ENCODE data around the gene ELMO2. TPM values are rescaled to one million over a fixed set of nuclear protein-coding genes. Genes with fewer than 3 reads are reported as not detected.
"Not testable (repeated sequence)": the region's sequence is repeated elsewhere in the genome, so short reads cannot be mapped to it uniquely, and the experiment has no call there.

ELMO2 gene
- polyA plus RNA-seq, 4 donors, result 61.1 to 71.7 (median 67.4) TPM

DNA sequence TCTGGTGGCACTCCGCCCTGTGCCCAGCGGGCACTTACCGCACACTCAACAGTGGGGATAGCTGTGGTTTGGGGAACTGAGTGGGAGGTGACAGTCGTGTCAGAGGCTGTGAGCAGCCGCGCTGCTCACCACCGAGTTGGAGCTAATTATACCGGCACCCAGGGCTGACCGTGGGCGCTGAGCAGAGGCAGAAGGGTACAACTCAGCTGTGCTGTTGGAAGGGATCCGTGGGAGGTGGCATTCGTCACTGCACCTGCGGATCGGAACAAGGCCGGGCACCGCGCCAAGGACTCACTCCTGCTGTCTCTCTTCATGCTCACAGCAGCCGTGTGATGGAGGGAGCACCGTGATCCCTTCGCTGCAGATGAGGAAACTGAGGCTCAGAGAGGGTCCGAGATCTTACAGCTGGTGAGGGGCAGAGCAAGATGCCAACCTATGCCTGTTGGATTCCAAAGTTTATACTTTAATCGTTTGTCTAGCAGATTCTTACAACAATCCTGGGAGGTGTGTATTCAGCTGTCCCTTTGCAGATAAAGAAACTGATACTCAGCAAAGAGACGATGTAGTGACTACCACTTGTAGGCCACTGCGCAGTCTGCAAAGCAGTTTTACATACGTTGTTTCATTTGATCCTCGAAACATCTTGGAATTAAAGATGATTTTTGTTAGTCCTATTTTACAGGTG, 713 bp upstream of the ELMO2 start:
- no peak for DNase-seq (ENCODE audit: low read depth in 4 of 4, low spot score in 3 of 4)

DNA sequence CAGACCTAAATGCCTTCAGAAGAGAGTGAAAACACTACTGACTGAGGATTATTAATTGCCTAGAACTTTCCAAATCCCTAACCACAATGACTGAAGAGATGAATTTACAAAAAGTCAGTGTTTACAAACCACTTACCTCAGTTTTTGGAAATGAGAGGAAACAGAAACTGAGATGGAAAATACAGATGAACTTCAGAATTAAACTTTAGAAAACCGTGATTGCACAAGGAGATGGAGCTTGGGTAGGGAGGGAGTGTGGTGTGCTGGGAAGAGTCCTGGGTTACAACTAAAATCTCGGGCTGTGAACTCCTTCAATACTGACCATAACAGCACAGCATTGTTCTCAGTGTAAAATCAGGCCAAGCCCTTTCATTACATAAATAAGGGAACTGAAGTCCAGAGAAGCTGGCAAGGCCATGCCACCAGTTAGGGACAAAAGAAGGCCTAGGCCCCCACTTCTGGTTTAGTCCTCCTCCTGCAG, 4.0 kb downstream of the ELMO2 start:
- DNase-seq (ENCODE audit: low read depth in 4 of 4, low spot score in 3 of 4), result no peak

DNA sequence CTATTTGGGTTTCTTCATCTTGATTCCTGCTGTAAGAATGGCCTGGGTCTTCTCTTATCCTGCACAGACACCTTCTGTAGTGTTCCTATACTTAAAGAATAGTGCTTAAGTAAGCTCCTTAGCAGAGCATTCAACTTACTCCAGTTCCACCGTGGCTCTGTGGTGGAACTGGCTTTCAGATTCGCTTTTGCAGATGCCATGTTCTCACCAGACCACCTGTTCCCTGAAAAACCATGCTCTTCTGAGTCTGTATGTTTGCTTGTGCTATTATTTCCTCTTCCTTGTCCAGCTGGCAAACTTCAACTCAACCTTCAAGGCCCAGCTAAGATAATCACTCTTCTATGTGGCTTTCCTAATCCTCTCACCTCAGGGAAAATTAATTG, 4.9 kb downstream of the ELMO2 start:
- no peak for DNase-seq (ENCODE audit: low read depth in 4 of 4, low spot score in 3 of 4)

DNA sequence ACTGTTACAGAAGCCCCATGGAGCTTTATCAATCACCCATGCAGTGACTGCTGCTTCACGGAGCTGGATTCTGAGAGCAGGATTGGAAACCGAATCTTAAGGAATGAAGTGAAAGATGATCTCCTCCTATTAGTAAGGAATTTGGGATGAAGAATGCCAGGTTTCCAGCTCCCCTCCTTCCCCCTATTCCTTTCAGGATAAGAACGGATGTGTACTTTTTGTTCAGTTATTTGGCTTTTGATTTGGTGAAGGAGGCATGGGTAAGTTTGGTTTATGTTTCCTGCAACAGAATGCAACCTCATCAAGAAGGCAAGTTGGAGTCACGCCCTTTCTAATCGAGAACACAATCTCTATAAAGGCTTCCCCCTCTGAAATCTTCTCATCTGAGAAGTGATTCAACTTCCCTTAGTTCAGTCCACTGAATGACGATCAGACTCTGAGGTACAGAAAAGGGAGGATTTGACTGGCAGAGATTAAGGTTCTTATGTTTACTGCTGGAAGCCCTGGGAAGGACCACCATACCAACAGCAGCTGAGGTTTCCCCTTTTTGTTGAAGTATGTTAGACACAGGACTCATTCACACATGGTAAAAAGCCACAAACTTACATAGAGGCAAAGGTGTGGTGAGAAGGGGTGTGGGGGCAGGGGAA, 5.5 kb downstream of the ELMO2 start:
- no peak for DNase-seq (ENCODE audit: low read depth in 4 of 4, low spot score in 3 of 4)

DNA sequence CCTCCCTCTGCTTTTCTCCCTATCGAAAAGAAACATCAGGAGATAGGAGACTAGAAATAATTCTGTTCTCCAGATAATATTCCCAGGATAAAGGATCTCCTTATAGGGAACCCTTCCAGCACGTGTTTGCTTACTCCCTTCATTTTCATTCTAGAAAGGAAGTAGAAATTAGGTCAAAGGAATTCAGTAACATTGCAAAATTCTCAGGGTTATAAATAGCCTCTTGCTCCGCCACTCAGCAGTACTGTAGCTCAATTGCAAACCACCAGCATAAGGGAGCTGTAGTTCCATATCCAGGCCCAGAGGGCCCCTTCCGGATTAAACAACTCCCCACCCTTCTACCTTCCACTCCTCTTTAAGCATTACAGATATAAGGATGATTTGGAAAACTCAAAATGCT, 6.2 kb downstream of the ELMO2 start:
- no peak for DNase-seq (ENCODE audit: low read depth in 4 of 4, low spot score in 3 of 4)

DNA sequence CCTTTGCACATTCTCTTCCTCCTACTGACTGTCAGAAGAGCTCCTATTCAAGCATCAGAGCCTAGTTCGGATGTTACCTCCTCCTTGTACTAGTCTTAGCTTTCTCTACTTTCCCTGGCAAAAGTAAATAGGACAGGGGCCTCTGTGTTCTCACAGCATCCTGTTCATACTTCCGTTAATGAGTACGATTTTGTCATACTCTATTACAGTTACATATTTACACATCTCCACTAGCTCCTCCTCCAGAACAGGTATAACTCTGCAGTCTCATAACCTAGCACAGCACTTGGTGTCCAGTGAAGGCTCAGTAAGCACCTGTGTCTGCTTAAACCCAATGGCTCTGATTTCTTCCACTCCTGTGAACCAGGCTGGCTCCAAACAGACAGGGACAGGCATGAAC, 7.0 kb downstream of the ELMO2 start:
- DNase-seq (ENCODE audit: low read depth in 4 of 4, low spot score in 3 of 4), result no peak

DNA sequence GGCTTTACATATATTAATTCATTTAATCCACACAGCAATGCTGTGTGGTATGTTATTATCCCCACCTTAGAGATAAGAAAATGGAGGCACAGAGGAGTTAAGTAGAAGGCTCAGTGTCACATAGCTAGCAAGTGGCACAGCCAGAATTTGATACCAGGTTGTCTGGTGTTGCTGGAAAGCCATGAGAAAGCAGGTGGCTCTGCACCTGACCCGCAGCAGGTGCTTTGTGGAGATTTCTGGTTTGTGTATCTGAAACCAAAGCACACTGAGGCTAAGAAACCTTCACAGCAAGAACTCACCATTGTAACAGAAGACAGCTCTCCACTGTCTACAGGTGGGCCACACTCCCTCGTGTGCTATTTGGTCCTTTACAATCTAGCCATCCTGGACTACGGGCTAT, 7.5 kb downstream of the ELMO2 start:
- no peak for DNase-seq (ENCODE audit: low read depth in 4 of 4, low spot score in 3 of 4)

DNA sequence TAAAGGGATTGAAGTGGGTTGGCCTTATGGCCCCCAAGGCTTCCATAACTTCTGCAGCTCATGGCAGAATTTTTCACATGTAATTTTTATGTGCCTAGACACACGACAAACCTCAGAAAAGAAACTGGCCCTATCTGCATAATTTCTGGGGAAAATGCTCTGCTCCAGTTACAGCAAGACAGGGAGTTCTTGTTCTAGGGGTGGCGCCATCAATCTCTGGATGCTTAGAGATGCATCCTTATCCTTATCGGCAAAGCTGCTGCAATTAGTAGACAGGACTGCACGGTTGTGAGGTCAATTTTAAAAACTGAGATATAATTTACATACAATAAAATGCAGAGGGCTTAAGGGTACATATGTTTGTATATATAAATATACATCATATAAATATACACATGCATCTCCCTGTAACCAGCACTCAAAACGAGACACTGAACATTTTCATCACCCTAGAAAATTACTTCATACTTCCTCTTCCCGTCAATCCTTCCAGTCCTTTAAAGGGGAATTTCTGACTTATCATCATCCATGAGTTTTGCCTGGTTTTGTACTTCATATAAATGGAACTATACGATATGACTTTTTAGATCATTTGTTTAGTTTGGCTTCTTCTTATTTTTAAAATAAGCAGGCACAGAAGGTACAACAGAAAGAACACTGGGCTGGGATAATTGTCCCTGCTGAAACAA, 10.2 kb downstream of the ELMO2 start:
- no peak for DNase-seq (ENCODE audit: low read depth in 4 of 4, low spot score in 3 of 4)

DNA sequence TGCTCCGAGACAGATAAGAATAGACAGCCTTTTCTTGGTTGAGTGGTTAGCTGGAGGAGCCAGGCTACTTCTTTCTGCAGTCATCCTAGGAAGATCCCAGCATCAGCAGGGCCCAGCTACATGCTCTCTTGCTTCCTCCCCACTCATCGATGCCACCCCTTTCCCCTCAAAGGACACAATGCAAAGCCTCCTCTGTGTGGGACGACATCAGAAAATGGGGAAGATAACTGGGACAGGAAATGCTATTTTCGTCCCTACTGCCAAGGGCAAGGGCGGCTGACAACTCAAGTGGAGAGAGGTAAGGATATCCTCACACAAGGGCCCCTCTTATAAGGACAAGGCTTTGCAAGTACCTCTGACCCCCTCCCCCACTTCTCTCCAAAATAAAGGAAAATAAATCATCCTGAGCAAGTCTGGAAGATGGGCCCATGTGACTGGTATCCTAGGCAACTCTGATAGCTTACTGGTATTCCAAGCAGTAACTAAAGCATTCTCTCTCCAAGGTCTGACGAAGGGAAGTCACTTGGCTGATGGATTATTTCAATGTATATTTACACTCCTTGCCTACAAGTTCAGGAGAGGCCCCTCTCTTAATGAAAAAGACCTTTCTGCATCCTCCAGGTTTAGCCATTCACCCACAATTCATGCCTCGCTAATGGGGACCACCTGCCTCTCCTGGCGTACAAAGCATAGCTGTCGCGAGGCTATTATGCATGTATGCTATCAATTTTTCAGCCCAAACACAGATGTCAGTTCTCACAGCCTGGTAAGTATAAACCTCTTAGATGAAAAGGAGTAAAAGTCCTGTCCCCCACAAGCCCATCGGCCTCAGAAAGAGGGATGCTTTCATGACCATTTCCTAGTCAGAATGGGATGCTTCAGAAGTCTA, 11.3 kb downstream of the ELMO2 start:
- DNase-seq (ENCODE audit: low read depth in 4 of 4, low spot score in 3 of 4), result no peak

DNA sequence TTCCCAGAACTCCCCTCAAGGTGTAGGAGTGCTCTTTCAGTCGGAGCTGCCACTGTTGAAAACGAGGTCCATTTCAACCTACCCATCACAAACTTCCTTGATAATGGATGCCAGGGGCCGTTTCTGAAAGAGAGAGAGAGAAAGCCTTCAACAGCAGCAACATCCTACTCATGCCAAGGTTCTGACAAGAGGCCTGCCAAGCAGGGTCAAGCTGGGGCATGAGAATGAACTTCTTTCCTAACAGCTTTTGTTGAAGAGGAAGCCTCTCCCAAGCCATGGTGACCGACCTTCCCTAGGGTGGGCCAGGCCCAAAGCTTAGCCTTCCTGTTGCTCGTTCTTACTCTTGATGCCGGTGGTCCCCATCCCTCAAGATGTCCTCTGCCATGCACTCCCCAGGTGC, 12.4 kb downstream of the ELMO2 start:
- DNase-seq (ENCODE audit: low read depth in 4 of 4, low spot score in 3 of 4), result no peak

DNA sequence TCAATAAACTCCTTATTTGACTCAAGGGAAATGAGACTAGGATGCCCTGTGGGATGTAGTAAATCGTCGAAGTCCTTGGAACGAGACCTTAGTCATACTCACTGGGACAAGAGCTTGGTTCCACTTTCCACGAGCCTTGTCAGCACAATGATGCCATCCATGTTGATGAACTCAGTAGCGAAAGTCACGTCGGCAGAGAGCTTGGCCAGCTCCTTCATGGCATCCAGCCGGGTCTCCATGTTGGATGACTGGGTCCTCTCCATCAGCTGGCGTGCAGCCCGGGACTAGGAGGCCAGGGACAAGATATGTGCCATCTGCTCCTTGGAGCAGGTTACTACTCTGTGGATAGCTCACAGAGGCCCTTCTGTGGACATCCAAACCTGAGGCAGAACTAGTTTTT, 17.5 kb downstream of the ELMO2 start:
- no peak for DNase-seq (ENCODE audit: low read depth in 4 of 4, low spot score in 3 of 4)

DNA sequence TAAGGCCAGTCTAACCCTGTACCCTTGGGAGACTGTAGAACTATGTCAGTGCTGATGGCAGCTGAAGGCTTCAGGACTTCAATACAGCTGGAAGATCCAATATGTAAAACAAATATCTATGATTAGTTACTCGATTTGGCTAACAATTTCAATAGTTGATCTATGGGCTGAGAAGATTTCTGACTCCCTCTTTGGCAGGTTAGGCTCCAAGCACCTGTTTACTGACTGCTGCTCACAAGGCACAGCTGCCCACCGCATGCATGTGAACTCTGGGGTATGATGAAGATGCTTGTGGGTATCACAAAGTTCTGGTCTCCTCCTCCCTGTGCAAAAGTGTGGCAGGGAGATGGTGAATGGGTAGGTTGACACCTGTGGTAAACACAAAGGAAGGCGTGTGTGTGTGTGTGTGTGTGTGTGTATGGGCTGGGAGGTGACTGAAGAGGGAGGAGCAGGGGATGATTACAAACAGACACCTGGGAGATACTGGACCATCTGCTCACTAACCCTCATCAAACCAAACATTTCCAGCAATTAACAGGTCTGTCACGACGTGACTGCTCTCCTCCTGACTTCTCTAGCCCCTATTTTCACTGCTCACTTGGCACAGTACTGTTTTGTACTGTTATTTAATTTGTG, 18.1 kb downstream of the ELMO2 start:
- DNase-seq (ENCODE audit: low read depth in 4 of 4, low spot score in 3 of 4), result no peak

DNA sequence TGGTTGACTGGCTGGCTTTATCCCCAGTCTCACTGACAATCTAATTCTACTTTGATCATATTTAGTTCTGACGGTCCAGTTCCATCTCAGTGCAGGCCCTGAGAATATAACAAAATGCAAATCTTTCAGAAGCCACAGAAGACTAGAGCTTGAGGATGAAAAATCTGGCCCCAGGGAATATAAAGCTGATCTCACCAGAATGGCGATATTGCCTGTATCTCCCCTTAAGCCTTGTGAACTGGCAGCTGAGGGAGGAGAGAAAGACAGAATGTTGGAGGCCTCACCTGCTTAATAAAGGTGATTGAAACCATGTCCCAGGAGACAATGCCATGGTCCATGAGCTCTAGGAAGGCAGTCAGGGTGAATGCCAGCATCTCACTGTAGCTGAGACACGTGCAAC, 19.4 kb downstream of the ELMO2 start:
- not testable (repeated sequence) for DNase-seq (ENCODE audit: low read depth in 4 of 4, low spot score in 3 of 4)

DNA sequence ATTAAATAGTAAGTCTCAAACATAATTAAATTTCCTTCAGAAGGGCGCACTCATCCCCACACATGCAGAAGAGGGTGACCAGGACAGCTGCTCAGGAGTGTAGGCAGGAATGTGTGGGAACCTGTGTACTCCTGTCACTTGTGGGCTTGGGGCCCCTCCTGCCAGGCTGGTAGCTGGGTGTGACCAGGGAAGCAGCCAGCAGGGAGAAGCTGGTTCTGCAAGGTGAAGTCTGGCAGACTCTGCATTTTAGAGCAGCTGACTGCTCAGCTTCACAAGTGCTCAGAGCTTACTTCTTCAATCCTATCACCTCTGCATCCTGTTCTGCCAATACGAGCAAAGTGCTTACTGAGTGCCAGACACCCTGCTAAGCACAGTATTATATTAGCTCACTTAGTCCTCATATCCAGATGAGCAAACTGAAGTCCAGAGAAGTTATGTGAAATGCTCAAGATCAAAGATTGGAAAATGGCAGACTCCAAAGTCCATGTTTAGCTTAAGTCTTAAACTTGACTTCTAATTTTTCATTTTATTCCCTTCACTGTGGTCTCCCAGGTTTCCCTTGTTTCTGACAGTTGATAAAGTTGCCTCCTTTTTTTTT, 27.9 kb downstream of the ELMO2 start:
- no peak for DNase-seq (ENCODE audit: low read depth in 4 of 4, low spot score in 3 of 4)

DNA sequence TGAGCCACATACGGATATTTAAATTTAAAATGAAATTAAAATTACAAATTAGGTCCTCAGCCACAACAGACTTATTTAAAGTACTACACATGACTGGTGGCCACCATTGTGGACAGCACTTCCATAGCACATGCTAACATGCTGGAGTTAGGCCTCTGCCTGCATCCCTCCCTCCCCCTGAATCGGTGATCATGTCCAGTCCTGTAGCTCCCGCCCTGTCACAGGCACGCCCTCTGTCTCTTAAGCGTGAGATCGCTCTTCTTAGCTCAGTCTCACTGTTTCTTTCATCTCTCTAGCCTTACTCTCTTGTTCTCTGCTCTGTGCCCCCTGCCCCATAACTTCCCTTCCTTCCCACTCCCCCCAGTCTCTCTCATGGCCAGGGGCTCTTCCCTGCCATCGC, 28.9 kb downstream of the ELMO2 start:
- no peak for DNase-seq (ENCODE audit: low read depth in 4 of 4, low spot score in 3 of 4)

DNA sequence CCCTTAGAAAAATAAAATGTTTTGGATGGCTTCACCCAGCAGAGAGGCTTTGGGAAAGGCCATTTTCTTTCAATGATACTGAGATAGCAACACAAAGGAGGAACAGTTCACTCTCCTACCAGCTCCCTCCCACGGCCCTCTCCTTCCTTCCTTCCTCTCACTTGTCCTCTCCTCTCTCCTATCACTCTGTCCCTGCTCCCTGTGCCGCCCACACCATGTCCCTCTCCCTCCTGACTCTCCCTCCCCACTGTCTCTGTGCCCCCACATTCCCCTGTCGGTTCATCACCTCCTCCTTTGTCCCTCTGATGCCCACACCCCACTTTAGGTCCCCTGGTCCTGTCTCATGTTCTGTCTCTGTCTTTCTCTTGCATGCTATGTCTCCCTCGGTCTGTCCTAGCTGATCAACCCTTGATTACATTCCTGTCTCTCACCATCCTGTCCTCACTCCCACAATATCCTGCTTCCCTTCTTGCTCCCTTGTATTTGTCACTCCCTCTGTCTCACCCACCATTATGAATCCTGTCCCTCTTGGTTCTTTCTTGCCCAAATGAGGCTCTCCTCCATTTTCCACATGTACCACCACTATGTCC, 30.1 kb downstream of the ELMO2 start:
- no peak for DNase-seq (ENCODE audit: low read depth in 4 of 4, low spot score in 3 of 4)

DNA sequence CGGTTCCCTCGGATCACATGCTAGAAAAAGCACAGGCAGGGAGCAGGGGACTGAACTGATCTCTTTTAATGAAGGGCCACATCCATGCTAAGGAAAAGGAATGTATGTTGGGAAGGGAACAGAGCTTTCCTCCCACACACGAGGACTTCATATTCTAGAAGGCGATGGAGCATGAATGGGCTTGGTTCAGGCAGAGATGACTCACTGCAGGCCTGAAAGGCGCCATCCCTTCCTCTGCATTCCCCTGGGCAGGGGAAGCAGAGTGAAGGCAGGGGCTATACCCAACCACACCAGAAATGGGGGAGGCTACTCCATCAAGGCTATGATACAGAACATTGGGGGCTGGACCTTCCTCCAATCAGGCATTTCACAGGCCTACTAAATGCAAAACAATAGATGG, 30.6 kb downstream of the ELMO2 start:
- DNase-seq (ENCODE audit: low read depth in 4 of 4, low spot score in 3 of 4), result no peak

DNA sequence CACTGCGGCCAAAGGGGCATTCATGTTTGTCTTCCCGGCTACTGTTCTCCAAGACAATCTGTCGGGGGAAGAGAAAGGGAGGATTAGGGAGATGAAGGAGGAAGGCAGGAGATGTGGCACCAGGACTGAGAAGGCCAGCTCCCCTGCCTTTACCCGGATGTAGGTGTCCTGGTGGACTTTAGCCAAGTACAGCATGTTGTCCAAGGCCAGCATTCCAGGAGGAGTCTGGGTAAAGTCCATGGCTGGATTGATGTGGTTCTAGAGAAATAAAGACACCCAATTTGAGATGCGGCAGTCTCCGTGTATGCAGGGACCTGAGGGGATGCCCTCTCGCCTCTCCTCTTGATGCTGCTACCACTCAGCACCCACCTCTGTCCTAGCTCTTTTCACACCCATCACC, 32.0 kb downstream of the ELMO2 start:
- no peak for DNase-seq (ENCODE audit: low read depth in 4 of 4, low spot score in 3 of 4)

DNA sequence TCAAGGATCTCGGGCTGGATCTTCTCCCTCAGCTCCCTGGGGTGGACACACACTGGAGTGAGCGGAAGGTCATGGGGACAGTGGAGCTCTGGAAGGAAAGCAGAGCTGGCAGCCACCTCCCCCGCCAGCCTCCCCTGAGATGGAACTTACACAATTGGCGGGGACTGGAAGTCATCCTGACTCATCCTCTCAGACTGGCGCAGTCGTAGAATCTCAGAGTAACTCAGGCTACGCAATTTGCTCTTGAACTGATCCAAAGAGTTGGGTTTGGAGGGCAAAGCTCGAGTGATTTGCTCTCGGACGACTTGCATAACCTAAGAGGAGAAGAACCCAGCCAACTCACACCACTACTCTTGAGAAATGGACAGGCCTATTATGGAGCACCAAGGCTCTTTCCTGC, 34.8 kb downstream of the ELMO2 start:
- DNase-seq (ENCODE audit: low read depth in 4 of 4, low spot score in 3 of 4), result no peak

DNA sequence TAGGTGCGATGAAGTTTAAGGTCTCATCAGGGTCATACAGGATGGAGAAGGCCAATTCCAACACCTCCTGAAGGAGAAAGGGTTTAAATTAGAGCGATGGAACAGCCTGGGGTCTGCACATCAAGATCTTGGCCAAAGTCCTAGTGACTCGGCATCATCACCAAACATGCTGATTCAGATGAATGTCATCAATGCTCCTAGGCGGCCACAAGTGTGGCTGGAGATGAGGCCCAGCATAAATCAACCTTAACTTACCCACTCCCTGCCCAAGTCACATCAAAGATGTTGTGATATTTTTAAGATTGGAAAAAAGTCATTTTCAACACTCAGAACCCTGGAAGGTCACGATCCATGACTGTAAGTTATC, 37.5 kb downstream of the ELMO2 start:
- no peak for DNase-seq (ENCODE audit: low read depth in 4 of 4, low spot score in 3 of 4)

Data from left renal pelvis (tissue), 4 donors.